GM23338 (cell line): Measurements from ENCODE around the gene SUN5. TPM values are rescaled to one million over a fixed set of nuclear protein-coding genes. Genes with fewer than 3 reads are reported as not detected.

ENCODE experiments used
- ATAC-seq: fragments of 200-7000 bp; cut with Tn5 transposase; 3 replicates; pipeline ENCODE4 v1.9.1; 2020
- DNase-seq: peaks from one replicate; pipeline ENCODE4 v3.0.0-alpha.2; 2015; ENCODE audit warnings: low spot score
- H2AFZ ChIP-seq: fragments of 200-600 bp; sonication (generic); 2 replicates; pipeline ENCODE4 v1.8.0; 2016; ENCODE audit warnings: antibody characterized with exemption, mild to moderate bottlenecking, moderate library complexity
- H3F3A ChIP-seq: fragments of 200-600 bp; sonication (generic); replicated peaks from 2 replicates; pipeline ENCODE4 v1.8.0; 2017; ENCODE audit warnings: antibody characterized with exemption, mixed run types, low read depth
- H3K27ac ChIP-seq: fragments of 200-600 bp; sonication (generic); 2 replicates; pipeline ENCODE4 v1.6.1; 2016; ENCODE audit warnings: low read depth
- H3K27me3 ChIP-seq: fragments of 200-600 bp; sonication (generic); 2 replicates; pipeline ENCODE4 v1.8.0; 2016; ENCODE audit warnings: mild to moderate bottlenecking, mixed run types, moderate library complexity; ENCODE audit not compliant: insufficient read depth
- H3K36me3 ChIP-seq: fragments of 200-600 bp; sonication (generic); 2 replicates; pipeline ENCODE4 v1.8.0; 2016; ENCODE audit warnings: mild to moderate bottlenecking; ENCODE audit not compliant: insufficient read depth
- H3K4me1 ChIP-seq: fragments of 200-600 bp; sonication (generic); 2 replicates; pipeline ENCODE4 v1.8.0; 2016; ENCODE audit warnings: mild to moderate bottlenecking, moderate library complexity; ENCODE audit not compliant: insufficient read depth
- H3K4me2 ChIP-seq: fragments of 200-600 bp; sonication (generic); 2 replicates; pipeline ENCODE4 v1.7.1; 2017; ENCODE audit warnings: mixed run types
- H3K4me3 ChIP-seq: fragments of 200-600 bp; sonication (generic); 2 replicates; pipeline ENCODE4 v1.6.1; 2016; ENCODE audit warnings: mixed run types
- H3K79me2 ChIP-seq: fragments of 200-600 bp; sonication (generic); replicated peaks from 2 replicates; pipeline ENCODE4 v1.8.0; 2017; ENCODE audit warnings: mild to moderate bottlenecking; ENCODE audit not compliant: insufficient read depth
- H3K9me2 ChIP-seq: fragments of 200-600 bp; sonication (generic); 2 replicates; pipeline ENCODE4 v1.8.0; 2017; ENCODE audit not compliant: insufficient read depth
- H4K20me1 ChIP-seq: fragments of 200-600 bp; sonication (generic); replicated peaks from 2 replicates; pipeline ENCODE4 v1.8.0; 2017; ENCODE audit warnings: mild to moderate bottlenecking; ENCODE audit not compliant: insufficient read depth
- H3K27ac Mint-ChIP-seq: 2 replicates; pipeline ENCODE4 v1.8.0; 2020; ENCODE audit warnings: inconsistent platforms, mild to moderate bottlenecking, moderate library complexity, mixed read lengths
- H3K27me3 Mint-ChIP-seq: 3 replicates; pipeline ENCODE4 v1.8.0; 2022; ENCODE audit warnings: low read depth, mild to moderate bottlenecking, moderate library complexity, mixed read lengths, inconsistent platforms; ENCODE audit not compliant: insufficient read depth, poor library complexity
- H3K36me3 Mint-ChIP-seq: 3 replicates; pipeline ENCODE4 v1.8.0; 2021; ENCODE audit warnings: low read depth, mild to moderate bottlenecking, inconsistent platforms, moderate library complexity, mixed read lengths
- H3K4me1 Mint-ChIP-seq: 3 replicates; pipeline ENCODE4 v1.8.0; 2020; ENCODE audit warnings: mild to moderate bottlenecking, inconsistent platforms, mixed read lengths
- H3K4me3 Mint-ChIP-seq: 3 replicates; pipeline ENCODE4 v1.8.0; 2021; ENCODE audit warnings: moderate library complexity, mild to moderate bottlenecking, inconsistent platforms, mixed read lengths
- H3K9me3 Mint-ChIP-seq: 3 replicates; pipeline ENCODE4 v1.8.0; 2020; ENCODE audit warnings: moderate library complexity, mild to moderate bottlenecking, inconsistent platforms, mixed read lengths
- CTCF ChIP-seq, 2 experiments: fragments of 200-600 bp in 1 of 2; sonication (generic) in 1 of 2; conservative IDR thresholded peaks; 2 replicates each; pipeline versions ENCODE4 v1.5.1 to v1.6.1; 2016 to 2017; ENCODE audit warnings: antibody characterized with exemption in 2 of 2, low read depth in 2 of 2, mild to moderate bottlenecking in 2 of 2, moderate library complexity in 1 of 2
- ZNF462 ChIP-seq: fragments of 250-450 bp; sonication (Bioruptor Pico); IDR thresholded peaks from 2 replicates; pipeline ENCODE4 v1.5.0; 2020; ENCODE audit warnings: mild to moderate bottlenecking, moderate library complexity
- polyA plus RNA-seq: library from polyadenylated mRNA; unstranded; fragments of >200 nt; fragmentation: Nextera tagmentation; extraction: Ambion mirVana; gene quantifications from 2 replicates; pipeline ENCODE4 v1.2.1, GENCODE V29; 2016
- total RNA-seq: library from RNA; depleted of rRNA; stranded (reverse); fragments of >200 nt; shearing (Covaris generic); gene quantifications from 2 replicates; pipeline ENCODE4 v1.2.3, GENCODE V29; 2014
- TF ChIP-seq, protein P1 (sequence below): IDR thresholded peaks from 2 replicates; pipeline ENCODE4 v1.6.1; 2016; ENCODE audit warnings: antibody characterized with exemption

The SUN5 gene
- total and polyA plus RNA-seq, 2 experiments from 2014 or later, result not detected

DNA sequence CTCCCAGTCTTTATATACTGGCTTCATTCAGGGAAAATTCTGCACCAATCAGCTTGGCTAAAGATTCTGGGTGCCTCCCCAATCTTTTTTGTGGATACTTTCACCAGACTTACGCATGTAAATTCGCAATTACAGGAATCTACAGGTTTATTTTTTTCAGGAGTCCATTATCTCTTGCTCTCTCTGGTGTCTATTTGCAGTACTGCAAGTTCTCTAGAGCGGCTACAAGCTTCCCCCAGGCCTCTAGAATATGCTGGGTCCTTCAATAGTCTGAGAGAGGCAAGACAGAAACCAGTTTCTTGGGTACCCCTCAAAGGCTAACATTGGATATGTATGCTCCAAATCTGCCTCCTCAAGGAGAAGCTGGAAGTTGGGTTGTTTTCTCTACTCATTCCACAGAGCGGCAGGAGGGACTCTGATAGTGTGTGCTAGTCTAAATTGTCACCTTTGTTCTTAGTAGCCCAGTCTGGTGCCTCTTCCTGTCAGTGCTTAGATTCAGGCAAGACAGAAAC lies 58.5 kb downstream of the SUN5 start (continued):
- TF ChIP-seq, protein P1, sequence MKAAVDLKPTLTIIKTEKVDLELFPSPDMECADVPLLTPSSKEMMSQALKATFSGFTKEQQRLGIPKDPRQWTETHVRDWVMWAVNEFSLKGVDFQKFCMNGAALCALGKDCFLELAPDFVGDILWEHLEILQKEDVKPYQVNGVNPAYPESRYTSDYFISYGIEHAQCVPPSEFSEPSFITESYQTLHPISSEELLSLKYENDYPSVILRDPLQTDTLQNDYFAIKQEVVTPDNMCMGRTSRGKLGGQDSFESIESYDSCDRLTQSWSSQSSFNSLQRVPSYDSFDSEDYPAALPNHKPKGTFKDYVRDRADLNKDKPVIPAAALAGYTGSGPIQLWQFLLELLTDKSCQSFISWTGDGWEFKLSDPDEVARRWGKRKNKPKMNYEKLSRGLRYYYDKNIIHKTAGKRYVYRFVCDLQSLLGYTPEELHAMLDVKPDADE, result no peak

- Histone ChIP-seq H3K27me3 (peaks cover 25% of the 10 kb centered on the region), H4K20me1 (no peaks in the 10 kb centered on the region), H3K4me3 (no peak overlapping the region), H2AFZ (no peak overlapping the region), H3K9me2 (no peaks in the 10 kb centered on the region), H3K27ac (no peak overlapping the region), H3F3A (no peaks in the 10 kb centered on the region), H3K79me2 (no peaks in the 10 kb centered on the region), H3K4me1 (no peaks in the 10 kb centered on the region), H3K4me2 (no peak overlapping the region), H3K36me3 (no peaks in the 10 kb centered on the region)
- Mint-ChIP-seq H3K4me3 (no peak overlapping the region), H3K9me3 (no peaks in the 10 kb centered on the region; the same call in 2 of the 3 replicates), H3K27ac (no peak overlapping the region), H3K36me3 (no peaks in the 10 kb centered on the region), H3K27me3 (peaks cover 17% of the 10 kb centered on the region), H3K4me1 (no peaks in the 10 kb centered on the region; the same call in 2 of the 3 replicates)
- peak; percentile 18 for DNase-seq
- peak; percentile 12 to 25; a peak in 2 of 4 replicates for TF ChIP-seq CTCF (conservative IDR thresholded peaks at IDR 0.05; ENCODE audit: low read depth in 2 of 2)
- TF ChIP-seq ZNF462, result no peak
- peak; percentile 26; the same call in 2 of the 3 replicates for ATAC-seq
Observed at GRCh38 chr20:32943490-32944052, 60.7 kb downstream of the SUN5 start.
